NCI-H460 (cell line): ENCODE data around the gene SRGAP2C. TPM values are rescaled to one million over a fixed set of nuclear protein-coding genes. Genes with fewer than 3 reads are reported as not detected.
"Not testable (repeated sequence)": the region's sequence is repeated elsewhere in the genome, so short reads cannot be mapped to it uniquely, and the experiment has no call there.

Experiments used
- DNase-seq: peaks from one replicate; pipeline ENCODE4 v3.0.0-alpha.2; 2016; ENCODE audit warnings: low read depth; ENCODE audit errors: extremely low read depth
- total RNA-seq: library from RNA; depleted of rRNA; stranded (reverse); fragments of >200 nt; shearing (Covaris generic); gene quantifications from 2 replicates; pipeline ENCODE4 v1.2.3, GENCODE V29; 2014

SRGAP2C gene
- total RNA-seq, 1 experiment from 2014 or later, result 17.7 TPM

GRCh38 chr1:121226295-121226904 lies 41.6 kb downstream of the SRGAP2C start:
- not testable (repeated sequence) for DNase-seq

- DNase-seq, result not testable (repeated sequence)
Observed at GRCh38 chr1:121226925-121227324, 42.1 kb downstream of the SRGAP2C start.

- DNase-seq, result not testable (repeated sequence)
Observed at GRCh38 chr1:121227544-121228330, 43.0 kb downstream of the SRGAP2C start.

GRCh38 chr1:121230636-121231035 lies 45.9 kb downstream of the SRGAP2C start:
- not testable (repeated sequence) for DNase-seq

- DNase-seq, result not testable (repeated sequence)
Observed at GRCh38 chr1:121232445-121233125, 47.8 kb downstream of the SRGAP2C start.

GRCh38 chr1:121234090-121234759 lies 49.5 kb downstream of the SRGAP2C start:
- not testable (repeated sequence) for DNase-seq

GRCh38 chr1:121238384-121238783 lies 53.6 kb downstream of the SRGAP2C start:
- DNase-seq, result not testable (repeated sequence)

- DNase-seq, result not testable (repeated sequence)
Observed at GRCh38 chr1:121243913-121244312, 59.1 kb downstream of the SRGAP2C start.

- DNase-seq, result not testable (repeated sequence)
Observed at GRCh38 chr1:121246399-121246798, 61.6 kb downstream of the SRGAP2C start.

- not testable (repeated sequence) for DNase-seq
Observed at GRCh38 chr1:121252656-121253055, 67.9 kb downstream of the SRGAP2C start.

GRCh38 chr1:121254618-121255017 lies 69.8 kb downstream of the SRGAP2C start:
- DNase-seq, result not testable (repeated sequence)

- DNase-seq, result not testable (repeated sequence)
Observed at GRCh38 chr1:121257632-121258031, 72.9 kb downstream of the SRGAP2C start.

GRCh38 chr1:121258134-121258533 lies 73.4 kb downstream of the SRGAP2C start:
- DNase-seq, result not testable (repeated sequence)

GRCh38 chr1:121260205-121260604 lies 75.4 kb downstream of the SRGAP2C start:
- DNase-seq, result not testable (repeated sequence)

GRCh38 chr1:121262163-121262562 lies 77.4 kb downstream of the SRGAP2C start:
- DNase-seq, result not testable (repeated sequence)

- not testable (repeated sequence) for DNase-seq
Observed at GRCh38 chr1:121263789-121264244, 79.0 kb downstream of the SRGAP2C start.

GRCh38 chr1:121267072-121267471 lies 82.3 kb downstream of the SRGAP2C start:
- not testable (repeated sequence) for DNase-seq

GRCh38 chr1:121269309-121269708 lies 84.5 kb downstream of the SRGAP2C start:
- DNase-seq, result not testable (repeated sequence)

- not testable (repeated sequence) for DNase-seq
Observed at GRCh38 chr1:121269973-121270372, 85.2 kb downstream of the SRGAP2C start.

GRCh38 chr1:121271143-121271715 lies 86.5 kb downstream of the SRGAP2C start:
- DNase-seq, result not testable (repeated sequence)
